Thymus (tissue), 11 donors: ENCODE measurements around the gene HSFX1. TPM values are rescaled to one million over a fixed set of nuclear protein-coding genes. Genes with fewer than 3 reads are reported as not detected.

Experiments used
- DNase-seq, 9 donors: peaks; one replicate each; pipeline ENCODE4 v3.0.0-alpha.2; 2013; ENCODE audit warnings: low spot score in 9 of 9, low read depth in 6 of 9, missing footprints in 1 of 9
- H3K27ac ChIP-seq, 2 donors: one replicate each; pipeline ENCODE4 v1.5.1; 2013; ENCODE audit warnings: control low read depth in 1 of 2, low read depth in 1 of 2, low read length in 1 of 2, mild to moderate bottlenecking in 1 of 2, moderate library complexity in 1 of 2
- H3K27me3 ChIP-seq, 2 donors: one replicate each; pipeline ENCODE4 v1.5.1; 2013; ENCODE audit warnings: low read length in 1 of 2; ENCODE audit not compliant: control insufficient read depth in 2 of 2, insufficient read depth in 1 of 2
- H3K36me3 ChIP-seq, 2 donors: one replicate each; pipeline ENCODE4 v1.5.1; 2013; ENCODE audit warnings: low read length in 1 of 2, mild to moderate bottlenecking in 1 of 2, moderate library complexity in 1 of 2; ENCODE audit not compliant: control insufficient read depth in 2 of 2, insufficient read depth in 2 of 2
- H3K4me1 ChIP-seq, 2 donors: one replicate each; pipeline ENCODE4 v1.5.1; 2013; ENCODE audit warnings: low read length in 2 of 2; ENCODE audit not compliant: control insufficient read depth in 2 of 2, insufficient read depth in 2 of 2
- H3K4me3 ChIP-seq, 2 donors: one replicate each; pipeline ENCODE4 v1.5.1; 2013; ENCODE audit warnings: low read length in 2 of 2, control low read depth in 1 of 2, mild to moderate bottlenecking in 1 of 2
- H3K9me3 ChIP-seq, 2 donors: one replicate each; pipeline ENCODE4 v1.5.1; 2013; ENCODE audit warnings: low read length in 1 of 2, mild to moderate bottlenecking in 1 of 2; ENCODE audit not compliant: control insufficient read depth in 2 of 2, insufficient read depth in 1 of 2
- WGBS: extraction: QIAGEN DNeasy Blood & Tissue Kit; methylation state at CpG from one replicate; pipeline ENCODE4 v1.1.7; 2013; 5-methylcytosine and 5-hydroxymethylcytosine counted together
- polyA plus RNA-seq: library from polyadenylated mRNA; stranded (reverse); fragments of 200-250 nt; gene quantifications from one replicate; pipeline ENCODE4 v1.2.3, GENCODE V29; 2013
- total RNA-seq: library from RNA; stranded (reverse); fragments of 120-200 nt; gene quantifications from one replicate; pipeline ENCODE4 v1.2.4, GENCODE V29; 2013
- donor health status: healthy.

The HSFX1 gene
- total and polyA plus RNA-seq, 2 donors = 0.24 to 0.25 TPM

DNA sequence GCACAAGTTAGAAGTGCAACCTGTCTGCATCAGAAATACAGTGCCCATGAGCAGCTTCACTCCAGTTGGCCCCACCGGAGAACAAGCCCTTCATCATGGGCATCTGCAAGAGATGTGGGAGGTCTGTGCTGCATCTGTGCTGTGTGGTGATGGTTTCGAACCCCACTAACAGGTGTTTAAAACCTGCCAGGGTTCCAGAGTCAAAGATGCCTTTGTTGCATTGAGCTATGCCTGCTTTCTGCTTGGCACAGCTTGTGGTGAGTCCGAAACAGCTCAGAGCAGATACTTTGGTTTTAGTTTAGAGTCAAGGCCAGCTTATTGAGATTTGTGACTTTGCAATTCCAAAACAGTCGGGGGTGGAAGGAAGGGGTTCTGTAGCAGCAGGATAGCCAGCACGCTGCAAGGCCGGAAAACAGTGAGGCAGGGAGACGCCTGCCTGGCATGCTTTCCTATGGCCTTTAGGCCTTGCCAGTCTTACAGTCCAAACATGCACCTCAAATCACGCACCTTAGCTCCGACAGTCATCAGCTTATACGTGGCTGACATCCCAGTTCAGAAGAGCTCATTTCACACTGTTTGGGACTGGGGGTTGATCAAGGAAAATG is 29.7 kb downstream of the HSFX1 start:
- 98% methylated on average over 10 of the region's 10 CpGs for WGBS

GRCh38 chrX:149804102-149804501 is 30.2 kb downstream of the HSFX1 start:
- Histone ChIP-seq H3K9me3 (no peaks in the 10 kb centered on the region), H3K27ac (no peak overlapping the region), H3K4me3 (no peak overlapping the region), H3K36me3 (no peaks in the 10 kb centered on the region), H3K4me1 (no peaks in the 10 kb centered on the region), H3K27me3 (no peaks in the 10 kb centered on the region)
- DNase-seq = no peak
- WGBS = 94% methylated on average over 6 of the region's 6 CpGs

More for the DNA sequence above, 29.7 kb downstream of the HSFX1 start:
- Histone ChIP-seq H3K27ac (no peak overlapping the region), H3K4me1 (no peaks in the 10 kb centered on the region), H3K4me3 (no peak overlapping the region), H3K36me3 (no peaks in the 10 kb centered on the region), H3K9me3 (no peaks in the 10 kb centered on the region), H3K27me3 (no peaks in the 10 kb centered on the region)
- DNase-seq = no peak

DNA sequence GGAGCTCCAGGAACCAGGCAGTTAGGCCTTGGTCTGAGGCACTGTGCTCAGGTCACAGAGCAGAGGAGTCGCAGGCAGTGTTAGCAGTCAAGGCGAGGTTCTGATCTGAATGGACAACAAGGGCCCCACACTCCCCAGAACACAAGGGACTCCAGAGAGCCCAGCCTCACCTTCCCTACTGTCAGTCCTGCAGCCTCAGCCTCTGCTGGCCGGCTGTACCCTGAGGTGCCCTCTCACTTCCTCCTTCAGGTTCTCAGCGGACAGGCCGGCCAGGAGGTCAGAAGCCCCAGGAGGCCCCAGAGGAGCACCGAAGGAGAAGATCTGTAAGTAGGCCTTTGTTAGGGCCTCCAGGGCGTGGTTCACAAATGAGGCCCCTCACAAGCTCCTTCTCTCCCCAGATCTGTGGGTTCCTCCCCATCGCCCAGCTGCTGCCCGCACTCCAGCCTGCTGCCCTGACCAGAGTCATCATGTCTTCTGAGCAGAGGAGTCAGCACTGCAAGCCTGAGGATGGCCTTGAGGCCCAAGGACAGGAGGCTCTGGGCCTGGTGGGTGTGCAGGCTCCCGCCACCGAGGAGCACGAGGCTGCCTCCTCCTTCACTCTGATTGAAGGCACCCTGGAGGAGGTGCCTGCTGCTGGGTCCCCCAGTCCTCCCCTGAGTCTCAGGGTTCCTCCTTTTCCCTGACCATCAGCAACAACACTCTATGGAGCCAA is 34.0 kb downstream of the HSFX1 start:
- no peak for DNase-seq
- Histone ChIP-seq H3K4me1 (no peaks in the 10 kb centered on the region), H3K4me3 (no peak overlapping the region), H3K27ac (no peak overlapping the region), H3K36me3 (no peaks in the 10 kb centered on the region), H3K9me3 (no peaks in the 10 kb centered on the region), H3K27me3 (no peaks in the 10 kb centered on the region)
- WGBS = 91% methylated on average over 12 of the region's 12 CpGs

- Histone ChIP-seq H3K27me3 (no peaks in the 10 kb centered on the region), H3K9me3 (no peaks in the 10 kb centered on the region), H3K4me3 (no peak overlapping the region), H3K36me3 (no peaks in the 10 kb centered on the region), H3K27ac (no peak overlapping the region), H3K4me1 (no peaks in the 10 kb centered on the region)
- WGBS = 96% methylated on average over 1 of the region's 1 CpG
- no peak for DNase-seq
Measured at GRCh38 chrX:149818652-149819051, 44.8 kb downstream of the HSFX1 start.

DNA sequence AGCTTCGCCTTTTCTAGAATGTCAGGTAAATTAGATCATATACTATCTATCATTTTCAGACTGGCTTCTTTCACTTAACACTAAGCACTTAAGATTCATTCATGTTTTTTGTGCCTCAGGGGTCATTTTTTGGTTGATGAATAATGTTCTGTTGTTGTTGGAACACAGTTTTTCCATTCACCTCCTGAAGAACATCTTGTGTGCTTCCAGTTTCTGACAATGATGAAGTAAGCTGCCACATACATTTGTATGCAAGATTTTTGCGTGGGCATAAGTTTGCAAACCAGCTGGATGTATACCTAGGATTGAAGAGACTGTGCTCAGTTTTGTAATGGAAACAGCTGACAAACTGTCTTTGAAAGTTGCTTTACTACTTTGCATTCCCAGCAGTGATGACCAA is 45.5 kb downstream of the HSFX1 start:
- Histone ChIP-seq H3K36me3 (no peaks in the 10 kb centered on the region), H3K4me3 (no peak overlapping the region), H3K9me3 (no peaks in the 10 kb centered on the region), H3K27ac (no peak overlapping the region), H3K4me1 (no peaks in the 10 kb centered on the region), H3K27me3 (no peaks in the 10 kb centered on the region)
- DNase-seq = no peak
- WGBS = 94% methylated on average over 2 of the region's 2 CpGs

GRCh38 chrX:149825424-149825823 is 51.6 kb downstream of the HSFX1 start:
- Histone ChIP-seq H3K9me3 (no peaks in the 10 kb centered on the region), H3K4me1 (no peaks in the 10 kb centered on the region), H3K36me3 (no peaks in the 10 kb centered on the region), H3K27ac (no peak overlapping the region), H3K27me3 (peaks cover 0 to 4% of the 10 kb centered on the region in 2 donors), H3K4me3 (no peak overlapping the region)
- DNase-seq = peak in 2 of 9 donors; percentile 13 to 19
- 2% methylated on average over 3 of the region's 3 CpGs for WGBS

Other genes with a start within 250 kb of the HSFX1 start
- gene EOLA1, start 233.1 kb upstream of the HSFX1 start, total RNA-seq = 18.1 TPM
- 33.5 TPM for gene EOLA1, start 233.1 kb upstream of the HSFX1 start, polyA plus RNA-seq
- 0.28 TPM for gene HSFX3, start 224.1 kb upstream of the HSFX1 start, total RNA-seq
- 1.6 TPM for gene HSFX3, start 224.1 kb upstream of the HSFX1 start, polyA plus RNA-seq
- not detected for gene MAGEA9B, start 186.6 kb upstream of the HSFX1 start, total RNA-seq
- 0.11 TPM for gene MAGEA9B, start 186.6 kb upstream of the HSFX1 start, polyA plus RNA-seq
- 0.28 TPM for gene HSFX2, start 178.8 kb upstream of the HSFX1 start, total RNA-seq
- gene HSFX2, start 178.8 kb upstream of the HSFX1 start, polyA plus RNA-seq = 1.1 TPM
- gene TMEM185A, start 142.3 kb upstream of the HSFX1 start, total RNA-seq = 10.1 TPM
- 16.0 TPM for gene TMEM185A, start 142.3 kb upstream of the HSFX1 start, polyA plus RNA-seq
- gene MAGEA11, start 62.0 kb upstream of the HSFX1 start, total RNA-seq = 0.05 TPM
- gene MAGEA11, start 62.0 kb upstream of the HSFX1 start, polyA plus RNA-seq = 0.50 TPM
- gene MAGEA9, start 7.9 kb downstream of the HSFX1 start, total RNA-seq = not detected
- gene MAGEA9, start 7.9 kb downstream of the HSFX1 start, polyA plus RNA-seq = 0.02 TPM
- not detected for gene MAGEA8, start 107.1 kb downstream of the HSFX1 start, total RNA-seq
- 0.07 TPM for gene MAGEA8, start 107.1 kb downstream of the HSFX1 start, polyA plus RNA-seq
- 0.28 TPM for gene HSFX4, start 155.5 kb downstream of the HSFX1 start, total RNA-seq
- 1.5 TPM for gene HSFX4, start 155.5 kb downstream of the HSFX1 start, polyA plus RNA-seq
- gene EOLA2, start 164.4 kb downstream of the HSFX1 start, total RNA-seq = 20.4 TPM
- 57.3 TPM for gene EOLA2, start 164.4 kb downstream of the HSFX1 start, polyA plus RNA-seq